Right atrium auricular region (tissue), 2 donors: Measurements from ENCODE around the gene STRADB. TPM values are rescaled to one million over a fixed set of nuclear protein-coding genes. Genes with fewer than 3 reads are reported as not detected.

ENCODE experiments used
- DNase-seq: peaks from one replicate; pipeline ENCODE4 v3.0.0-alpha.2; 2019; ENCODE audit warnings: low spot score
- H3K27ac ChIP-seq, 2 donors: fragments of 200-600 bp; sonication (generic); 1 replicate in 1 of 2; 2 replicates in 1 of 2; pipeline ENCODE4 v1.5.1; 2016 to 2019
- H3K27me3 ChIP-seq, 2 donors: fragments of 200-600 bp; sonication (generic); one replicate each; pipeline versions ENCODE4 v1.5.1 to v1.6.0; 2017 to 2019
- H3K36me3 ChIP-seq: fragments of 200-600 bp; sonication (generic); one replicate; pipeline ENCODE4 v1.5.1; 2016
- H3K4me1 ChIP-seq, 2 donors: fragments of 200-600 bp; sonication (generic); one replicate each; pipeline versions ENCODE4 v1.5.1 to v1.6.0; 2017 to 2019
- H3K4me3 ChIP-seq, 2 donors: fragments of 200-600 bp; sonication (generic); 1 replicate in 1 of 2; 2 replicates in 1 of 2; pipeline ENCODE4 v1.5.1; 2017 to 2019; ENCODE audit warnings: mild to moderate bottlenecking in 1 of 2, moderate library complexity in 1 of 2
- H3K9me3 ChIP-seq, 2 donors: fragments of 200-600 bp; sonication (generic); one replicate each; pipeline ENCODE4 v1.5.1; 2019
- CTCF ChIP-seq, 2 donors: fragments of 200-600 bp; sonication (generic); IDR thresholded peaks; one replicate each; pipeline ENCODE4 v1.5.1; 2019; ENCODE audit warnings: antibody characterized with exemption in 2 of 2
- total RNA-seq, 2 donors: library from RNA; depleted of rRNA; stranded (reverse); fragments of >200 nt; gene quantifications; one replicate each; pipeline ENCODE4 v1.1.0, GENCODE V29; 2016

STRADB gene
- total RNA-seq = 10 to 100 TPM; 28.5 to 78.1 TPM

- Histone ChIP-seq H3K27me3 (no peaks in the 10 kb centered on the region), H3K4me3 (peak within 1 kb of the TSS; percentile 82 to 96), H3K4me1 (peaks cover 0 to 56% of the 10 kb centered on the region in 2 donors), H3K27ac (peak within 1 kb of the TSS; percentile 92 to 95), H3K9me3 (no peaks in the 10 kb centered on the region), H3K36me3 (peaks cover 6% of the 10 kb centered on the region)
- TF ChIP-seq CTCF (IDR thresholded peaks at IDR 0.05) = peak in 1 of 2 donors; percentile 59
- peak; percentile 96 for DNase-seq
These were observed at the start of gene STRADB, which contains the start of gene TRAK2 for GRCh38 chr2:201451292-201452057. TSS of gene STRADB (plus strand) at chr2:201451740. CDS start at chr2:201454841, 3,101 bp downstream. TSS of gene TRAK2 (minus strand) at chr2:201451458. CDS start at chr2:201420507, 30,951 bp downstream.

GRCh38 chr2:201401815-201402214 is 49.7 kb upstream of the STRADB start:
- TF ChIP-seq CTCF (IDR thresholded peaks at IDR 0.05) = no peak
- Histone ChIP-seq H3K9me3 (no peaks in the 10 kb centered on the region), H3K4me1 (peaks cover 0 to 49% of the 10 kb centered on the region in 2 donors), H3K27me3 (no peaks in the 10 kb centered on the region), H3K36me3 (peaks cover 37% of the 10 kb centered on the region), H3K27ac (peak overlapping the region; percentile 0 to 87), H3K4me3 (no peak overlapping the region)
- no peak for DNase-seq

GRCh38 chr2:201402651-201403562 is 48.6 kb upstream of the STRADB start:
- Histone ChIP-seq H3K4me1 (peaks cover 0 to 55% of the 10 kb centered on the region in 2 donors), H3K27ac (peak overlapping the region; percentile 27 to 87), H3K4me3 (peak overlapping the region; percentile 2 to 6)

GRCh38 chr2:201403880-201404279 is 47.7 kb upstream of the STRADB start:
- Histone ChIP-seq H3K4me3 (peak overlapping the region in 1 of 2 donors; percentile 2), H3K27ac (peak overlapping the region; percentile 65 to 87), H3K9me3 (no peaks in the 10 kb centered on the region), H3K27me3 (no peaks in the 10 kb centered on the region), H3K36me3 (peaks cover 17% of the 10 kb centered on the region), H3K4me1 (peaks cover 0 to 55% of the 10 kb centered on the region in 2 donors)
- no peak for TF ChIP-seq CTCF (IDR thresholded peaks at IDR 0.05)
- no peak for DNase-seq

More at GRCh38 chr2:201402651-201403562, 48.6 kb upstream of the STRADB start:
- H3K9me3 ChIP-seq = no peaks in the 10 kb centered on the region
- no peaks in the 10 kb centered on the region for H3K27me3 ChIP-seq
- TF ChIP-seq CTCF (IDR thresholded peaks at IDR 0.05) = no peak
- peaks cover 26% of the 10 kb centered on the region for H3K36me3 ChIP-seq
- no peak for DNase-seq

- Histone ChIP-seq H3K9me3 (no peaks in the 10 kb centered on the region), H3K27ac (peak overlapping the region; percentile 65 to 87), H3K4me3 (peak overlapping the region; percentile 14 to 36), H3K4me1 (peaks cover 0 to 63% of the 10 kb centered on the region in 2 donors), H3K27me3 (no peaks in the 10 kb centered on the region), H3K36me3 (peaks cover 8% of the 10 kb centered on the region)
- TF ChIP-seq CTCF (IDR thresholded peaks at IDR 0.05) = no peak
- DNase-seq = no peak
These were observed 46.8 kb upstream of the STRADB start for GRCh38 chr2:201404699-201405280.
